ENCODE measurements around the gene TGFB2. TPM values are rescaled to one million over a fixed set of nuclear protein-coding genes. Genes with fewer than 3 reads are reported as not detected.

The TGFB2 gene
- polyA plus RNA-seq, 12 donors: 39.4 to 88.9 (median 60.5) TPM; not detected in 1

- no peak for DNase-seq
Observed at GRCh38 chr1:218481116-218481775, 136.1 kb downstream of the TGFB2 start.

GRCh38 chr1:218482683-218483082 lies 137.5 kb downstream of the TGFB2 start:
- no peak for DNase-seq

GRCh38 chr1:218485241-218485928 lies 140.2 kb downstream of the TGFB2 start:
- DNase-seq: no peak

GRCh38 chr1:218488531-218488930 lies 143.4 kb downstream of the TGFB2 start:
- no peak for DNase-seq

GRCh38 chr1:218488986-218489385 lies 143.8 kb downstream of the TGFB2 start:
- no peak for DNase-seq

GRCh38 chr1:218490406-218490922 lies 145.3 kb downstream of the TGFB2 start:
- no peak for DNase-seq

- no peak for DNase-seq
Observed at GRCh38 chr1:218492874-218493273, 147.7 kb downstream of the TGFB2 start.

GRCh38 chr1:218493986-218494385 lies 148.8 kb downstream of the TGFB2 start:
- no peak for DNase-seq

Other genes with a start within 250 kb of the TGFB2 start
- 10 to 100 TPM in 10 of 12 donors, 1 to 10 TPM in 1, not detected in 1; 9.4 to 22.1 (median 19.4) TPM for gene RRP15, start 60.0 kb upstream of the TGFB2 start, polyA plus RNA-seq (ENCODE audit: insufficient read length in 12 of 12)

All from muscle of arm (tissue), 12 donors.